Natural killer cell (primary cell): ENCODE data around the gene LCA5L. TPM values are rescaled to one million over a fixed set of nuclear protein-coding genes. Genes with fewer than 3 reads are reported as not detected.

ENCODE experiments used
- ATAC-seq, 3 donors: fragments of 150-1000 bp in 2 of 3; fragments of 200-7000 bp in 1 of 3; cut with Tn5 transposase; 1 replicate in 1 of 3; 2 replicates in 2 of 3; pipeline ENCODE4 v1.10.0; 2021; ENCODE audit warnings: mild to moderate bottlenecking in 2 of 3, moderate library complexity in 2 of 3
- DNase-seq, 2 donors: peaks; one replicate each; pipeline versions ENCODE4 v3.0.0 to v3.0.0-alpha.2; 2013 to 2021; ENCODE audit warnings: mixed read lengths in 1 of 2
- H3K27ac ChIP-seq: one replicate; pipeline ENCODE4 v1.5.1; 2013; ENCODE audit warnings: mild to moderate bottlenecking, low read length
- H3K27me3 ChIP-seq: one replicate; pipeline ENCODE4 v1.6.1; 2013; ENCODE audit warnings: low read length; ENCODE audit not compliant: control insufficient read depth, insufficient read depth
- H3K36me3 ChIP-seq: one replicate; pipeline ENCODE4 v1.6.1; 2013; ENCODE audit warnings: low read length; ENCODE audit not compliant: control insufficient read depth, insufficient read depth
- H3K4me1 ChIP-seq: one replicate; pipeline ENCODE4 v1.6.1; 2013; ENCODE audit warnings: low read length; ENCODE audit not compliant: control insufficient read depth, insufficient read depth
- H3K4me3 ChIP-seq: one replicate; pipeline ENCODE4 v1.5.1; 2013; ENCODE audit warnings: low read length
- H3K9me3 ChIP-seq: one replicate; pipeline ENCODE4 v1.6.1; 2013; ENCODE audit warnings: low read length; ENCODE audit not compliant: control insufficient read depth, insufficient read depth
- H3K27ac Mint-ChIP-seq, 2 donors: one replicate each; pipeline ENCODE4 v1.8.0; 2022; ENCODE audit warnings: mild to moderate bottlenecking in 2 of 2, mixed read lengths in 2 of 2, moderate library complexity in 1 of 2
- H3K27me3 Mint-ChIP-seq, 2 donors: one replicate each; pipeline ENCODE4 v1.8.0; 2022; ENCODE audit warnings: low read depth in 2 of 2, mixed read lengths in 2 of 2
- H3K36me3 Mint-ChIP-seq: one replicate; pipeline ENCODE4 v1.8.0; 2022; ENCODE audit warnings: mixed read lengths
- H3K4me1 Mint-ChIP-seq, 2 donors: one replicate each; pipeline ENCODE4 v1.8.0; 2022; ENCODE audit warnings: mixed read lengths in 2 of 2
- H3K4me3 Mint-ChIP-seq: one replicate; pipeline ENCODE4 v1.8.0; 2022; ENCODE audit warnings: mild to moderate bottlenecking, moderate library complexity, mixed read lengths
- H3K9me3 Mint-ChIP-seq, 2 donors: one replicate each; pipeline ENCODE4 v1.8.0; 2022; ENCODE audit warnings: mixed read lengths in 2 of 2
- WGBS: methylation state at CpG from one replicate; pipeline ENCODE4 v1.1.7; 2013; ENCODE audit warnings: missing lambda C conversion rate; ENCODE audit not compliant: insufficient coverage; 5-methylcytosine and 5-hydroxymethylcytosine counted together
- intact Hi-C: fragments of 100-400 bp; cut with micrococcal nuclease; formaldehyde crosslinking; loops from one replicate; pipeline ENCODE4 v1.14.2; 2022
- total RNA-seq, 4 donors: library from RNA; stranded (reverse); fragments of 120-200 nt in 1 of 4; gene quantifications; one replicate each; pipeline versions ENCODE4 v1.2.3 to v1.2.4, GENCODE V29; 2013 to 2022
- TF ChIP-seq, protein P1 (sequence below): fragments of 200-600 bp; IDR thresholded peaks from one replicate; pipeline ENCODE4 v1.8.0; 2022; ENCODE audit warnings: antibody characterized with exemption

LCA5L gene
- total RNA-seq, 3 donors from 2014 or later (not counting 1 experiment from before 2014, with no cell fraction given) = 0.14 to 0.84 TPM; not detected in 1

DNA sequence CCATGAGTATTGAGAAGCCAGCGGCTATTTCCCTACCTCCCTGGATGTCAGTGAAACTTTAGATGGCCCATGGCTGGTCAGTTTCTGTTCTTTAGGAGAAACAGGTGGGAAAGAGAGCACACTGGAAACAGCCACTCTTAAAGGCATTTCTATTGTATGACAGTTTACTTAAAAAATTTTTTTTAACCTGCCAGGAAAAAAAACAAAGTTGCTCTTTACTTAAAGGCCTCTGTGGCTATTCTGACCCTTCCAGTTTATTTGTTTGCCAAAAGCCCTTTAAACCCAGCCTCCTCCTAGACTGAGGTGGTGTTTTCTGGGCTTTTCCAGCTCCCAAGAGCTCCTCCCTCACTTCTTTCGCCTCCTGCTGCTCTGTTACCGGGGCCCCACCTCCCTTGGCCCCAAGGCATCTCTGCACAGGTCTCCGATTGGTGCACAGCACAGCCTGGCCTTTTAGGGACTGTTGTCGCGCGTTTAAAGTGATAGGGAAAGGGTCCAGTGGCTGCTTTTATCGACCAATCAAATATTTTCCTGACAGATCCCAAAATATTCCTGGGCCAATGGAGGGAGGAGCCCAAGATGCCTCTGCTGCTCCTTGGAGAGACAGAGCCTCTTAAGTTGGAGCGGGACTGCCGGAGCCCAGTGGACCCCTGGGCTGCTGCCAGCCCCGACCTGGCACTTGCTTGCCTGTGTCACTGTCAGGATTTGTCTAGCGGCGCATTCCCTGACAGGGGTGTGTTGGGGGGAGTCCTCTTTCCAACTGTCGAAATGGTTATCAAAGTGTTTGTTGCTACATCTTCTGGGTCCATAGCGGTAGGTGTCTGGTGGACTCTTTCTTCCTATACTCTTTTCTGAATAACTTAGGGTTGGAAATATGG, 6.0 kb upstream of the LCA5L start, which contains the start of gene SH3BGR:
SH3BGR (plus strand) TSS at position 639 of the 875 bp plus-strand sequence; CDS start at position 766, 127 bp downstream.
- Histone ChIP-seq H3K36me3 (no peaks in the 10 kb centered on the region), H3K4me3 (no peak within 1 kb of the TSS), H3K27me3 (no peaks in the 10 kb centered on the region), H3K27ac (no peak within 1 kb of the TSS), H3K9me3 (no peaks in the 10 kb centered on the region), H3K4me1 (no peaks in the 10 kb centered on the region)
- 88% methylated on average over 15 of the region's 15 CpGs for WGBS
- TF ChIP-seq, protein P1, sequence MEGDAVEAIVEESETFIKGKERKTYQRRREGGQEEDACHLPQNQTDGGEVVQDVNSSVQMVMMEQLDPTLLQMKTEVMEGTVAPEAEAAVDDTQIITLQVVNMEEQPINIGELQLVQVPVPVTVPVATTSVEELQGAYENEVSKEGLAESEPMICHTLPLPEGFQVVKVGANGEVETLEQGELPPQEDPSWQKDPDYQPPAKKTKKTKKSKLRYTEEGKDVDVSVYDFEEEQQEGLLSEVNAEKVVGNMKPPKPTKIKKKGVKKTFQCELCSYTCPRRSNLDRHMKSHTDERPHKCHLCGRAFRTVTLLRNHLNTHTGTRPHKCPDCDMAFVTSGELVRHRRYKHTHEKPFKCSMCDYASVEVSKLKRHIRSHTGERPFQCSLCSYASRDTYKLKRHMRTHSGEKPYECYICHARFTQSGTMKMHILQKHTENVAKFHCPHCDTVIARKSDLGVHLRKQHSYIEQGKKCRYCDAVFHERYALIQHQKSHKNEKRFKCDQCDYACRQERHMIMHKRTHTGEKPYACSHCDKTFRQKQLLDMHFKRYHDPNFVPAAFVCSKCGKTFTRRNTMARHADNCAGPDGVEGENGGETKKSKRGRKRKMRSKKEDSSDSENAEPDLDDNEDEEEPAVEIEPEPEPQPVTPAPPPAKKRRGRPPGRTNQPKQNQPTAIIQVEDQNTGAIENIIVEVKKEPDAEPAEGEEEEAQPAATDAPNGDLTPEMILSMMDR = no peak
- Mint-ChIP-seq H3K4me3 (no peak within 1 kb of the TSS), H3K4me1 (no peaks in the 10 kb centered on the region), H3K9me3 (no peaks in the 10 kb centered on the region), H3K27ac (no peak within 1 kb of the TSS), H3K27me3 (peaks cover 14 to 30% of the 10 kb centered on the region in 2 donors), H3K36me3 (no peaks in the 10 kb centered on the region)
- intact Hi-C loops = no loop called here
- ATAC-seq (no peak), DNase-seq (no peak)

DNA sequence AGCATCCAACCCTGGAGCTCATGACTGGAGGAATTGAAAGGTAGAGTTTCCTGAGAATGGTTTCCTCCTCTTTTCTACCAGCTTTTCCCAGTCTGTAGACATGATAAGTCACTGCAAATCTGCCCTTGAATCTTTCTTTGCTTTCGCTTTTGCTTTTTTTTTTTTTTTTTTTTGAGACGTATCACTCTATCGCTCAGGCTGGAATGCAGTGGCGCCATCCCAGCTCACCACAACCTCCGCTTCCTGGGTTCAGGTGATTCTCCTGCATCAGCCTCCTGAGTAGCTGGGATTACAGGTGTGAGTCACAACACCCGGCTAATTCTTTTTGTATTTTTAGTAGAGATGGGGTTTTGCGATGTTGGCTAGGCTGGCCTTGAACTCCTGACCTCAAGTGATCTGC, 1.7 kb upstream of the LCA5L start:
- Mint-ChIP-seq H3K9me3 (no peaks in the 10 kb centered on the region), H3K4me3 (peak overlapping the region; percentile 18), H3K36me3 (no peaks in the 10 kb centered on the region), H3K27ac (no peak overlapping the region), H3K4me1 (peaks cover 11 to 15% of the 10 kb centered on the region in 2 donors), H3K27me3 (peaks cover 19 to 42% of the 10 kb centered on the region in 2 donors)
- Histone ChIP-seq H3K4me1 (peaks cover 9% of the 10 kb centered on the region), H3K4me3 (no peak overlapping the region), H3K27me3 (no peaks in the 10 kb centered on the region), H3K27ac (no peak overlapping the region), H3K36me3 (no peaks in the 10 kb centered on the region), H3K9me3 (no peaks in the 10 kb centered on the region)
- ATAC-seq (no peak), DNase-seq (no peak)
- TF ChIP-seq, protein P1 = no peak
- intact Hi-C loops = loop anchor here (5.0 kb wide), 1 partner anchor 265 kb away; the partner anchor contains the start of gene PSMG1
- WGBS = 100% methylated on average over 7 of the region's 7 CpGs

DNA sequence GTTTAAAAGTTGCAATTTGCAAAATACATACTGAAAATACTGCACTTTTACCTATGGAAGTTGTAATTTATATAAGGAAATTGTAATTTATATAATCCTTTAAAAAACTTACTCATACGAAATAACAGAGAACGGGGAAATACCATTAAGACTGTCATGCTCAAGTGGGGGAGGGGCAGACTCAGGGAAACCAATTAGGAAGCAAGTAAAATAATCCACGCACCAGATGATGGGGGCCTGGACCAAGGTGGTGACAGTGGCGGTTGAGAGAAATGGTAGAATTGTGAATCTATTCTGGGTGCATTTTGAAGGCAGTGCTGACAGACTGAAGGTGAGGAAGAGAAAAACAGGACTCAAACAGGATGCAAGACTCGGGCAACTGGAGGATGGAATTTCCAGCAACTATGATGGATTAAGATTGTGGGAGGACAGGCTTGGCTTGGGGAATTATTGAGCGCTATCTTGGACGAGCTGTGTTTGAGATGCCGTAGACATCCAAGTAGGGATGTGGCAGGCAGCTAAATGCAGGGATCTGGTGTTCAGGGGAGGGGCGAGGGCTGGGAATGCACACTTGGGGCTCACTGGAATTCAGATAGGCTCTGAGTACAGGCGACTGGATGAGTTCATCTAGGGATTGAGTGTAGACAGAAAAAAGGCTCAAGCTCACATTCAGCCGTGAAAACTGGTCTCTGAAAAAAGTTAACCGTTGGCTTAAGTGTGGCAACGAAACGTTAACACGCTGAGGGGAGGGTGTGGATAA, 977 bp downstream of the LCA5L start:
- ATAC-seq = no peak
- TF ChIP-seq, protein P1 = no peak
- Mint-ChIP-seq H3K27me3 (peaks cover 23 to 41% of the 10 kb centered on the region in 2 donors), H3K27ac (peak overlapping the region; percentile 93 to 94), H3K4me3 (peak overlapping the region; percentile 95), H3K36me3 (no peaks in the 10 kb centered on the region), H3K9me3 (no peaks in the 10 kb centered on the region), H3K4me1 (peaks cover 11 to 15% of the 10 kb centered on the region in 2 donors)
- H3K27me3 ChIP-seq = no peaks in the 10 kb centered on the region
- no peak for DNase-seq
- H3K9me3 ChIP-seq = no peaks in the 10 kb centered on the region
- peak overlapping the region; percentile 73 for H3K4me3 ChIP-seq
- peak overlapping the region; percentile 58 for H3K27ac ChIP-seq
- WGBS = 24% methylated on average over 13 of the region's 15 CpGs
- intact Hi-C loops = loop anchor here (1.0 to 5.0 kb wide), 2 partner anchors 132 to 262 kb away; partner anchors contain the start of gene PSMG1
- no peaks in the 10 kb centered on the region for H3K36me3 ChIP-seq
- H3K4me1 ChIP-seq = peaks cover 9% of the 10 kb centered on the region
